Endothelial cell (in vitro differentiated cells): ENCODE data around the gene PDZD2. TPM values are rescaled to one million over a fixed set of nuclear protein-coding genes. Genes with fewer than 3 reads are reported as not detected.

Experiments
- DNase-seq: peaks from one replicate; pipeline ENCODE4 v3.0.0; 2021; ENCODE audit warnings: low spot score
- H3K27ac Mint-ChIP-seq: one replicate; pipeline ENCODE4 v1.8.0; 2021; ENCODE audit warnings: mixed read lengths, inconsistent platforms; ENCODE audit not compliant: unreplicated experiment
- H3K27me3 Mint-ChIP-seq: one replicate; pipeline ENCODE4 v1.8.0; 2021; ENCODE audit warnings: mild to moderate bottlenecking, moderate library complexity, mixed read lengths, inconsistent platforms; ENCODE audit not compliant: unreplicated experiment
- H3K36me3 Mint-ChIP-seq: one replicate; pipeline ENCODE4 v1.8.0; 2021; ENCODE audit warnings: mild to moderate bottlenecking, low read depth, mixed read lengths, inconsistent platforms; ENCODE audit not compliant: unreplicated experiment
- H3K4me1 Mint-ChIP-seq: one replicate; pipeline ENCODE4 v1.8.0; 2021; ENCODE audit warnings: mild to moderate bottlenecking, mixed read lengths, inconsistent platforms; ENCODE audit not compliant: unreplicated experiment
- H3K4me3 Mint-ChIP-seq: one replicate; pipeline ENCODE4 v1.8.0; 2021; ENCODE audit warnings: mild to moderate bottlenecking, mixed read lengths, inconsistent platforms; ENCODE audit not compliant: unreplicated experiment
- H3K9me3 Mint-ChIP-seq: one replicate; pipeline ENCODE4 v1.8.0; 2021; ENCODE audit warnings: mixed read lengths, inconsistent platforms; ENCODE audit not compliant: unreplicated experiment
- total RNA-seq: library from RNA; stranded (reverse); fragmentation: NEBNext Ultra II Directional; extraction: Animal tissue kit (Norgen Biotek cat#: 25700); gene quantifications from one replicate; pipeline ENCODE4 v1.2.1, GENCODE V29; 2021; ENCODE audit not compliant: unreplicated experiment
- TF ChIP-seq, protein P1 (sequence below): fragments of 200-600 bp; sonication (generic); IDR thresholded peaks from one replicate; pipeline ENCODE4 v1.5.0; 2021; ENCODE audit warnings: antibody characterized with exemption; ENCODE audit not compliant: unreplicated experiment

PDZD2 gene
- total RNA-seq, 1 donor from 2014 or later, result 71.1 TPM

DNA sequence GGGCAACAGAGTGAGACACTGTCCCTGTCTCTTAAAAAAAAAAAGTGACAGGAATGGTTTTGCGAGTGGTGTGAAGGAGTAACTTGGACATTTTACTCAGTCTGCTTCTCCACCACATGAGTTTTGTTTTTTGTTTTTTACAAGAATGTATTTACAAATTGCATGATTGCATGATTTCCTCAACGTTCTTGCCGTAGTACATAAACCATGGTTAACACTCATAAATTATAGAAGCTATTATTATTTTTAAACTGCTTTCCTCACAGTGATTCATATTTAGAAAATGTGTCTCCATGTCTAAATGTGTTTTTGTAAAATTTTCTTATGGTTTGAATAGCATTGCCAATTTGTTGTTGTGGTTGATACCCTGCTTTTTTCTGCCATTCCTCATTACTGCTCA, 315.2 kb downstream of the PDZD2 start:
- Mint-ChIP-seq H3K36me3 (peaks cover 11% of the 10 kb centered on the region), H3K27ac (no peak overlapping the region), H3K4me3 (no peak overlapping the region), H3K4me1 (no peaks in the 10 kb centered on the region), H3K27me3 (peaks cover 2% of the 10 kb centered on the region), H3K9me3 (no peaks in the 10 kb centered on the region)
- no peak for DNase-seq
- TF ChIP-seq, protein P1, sequence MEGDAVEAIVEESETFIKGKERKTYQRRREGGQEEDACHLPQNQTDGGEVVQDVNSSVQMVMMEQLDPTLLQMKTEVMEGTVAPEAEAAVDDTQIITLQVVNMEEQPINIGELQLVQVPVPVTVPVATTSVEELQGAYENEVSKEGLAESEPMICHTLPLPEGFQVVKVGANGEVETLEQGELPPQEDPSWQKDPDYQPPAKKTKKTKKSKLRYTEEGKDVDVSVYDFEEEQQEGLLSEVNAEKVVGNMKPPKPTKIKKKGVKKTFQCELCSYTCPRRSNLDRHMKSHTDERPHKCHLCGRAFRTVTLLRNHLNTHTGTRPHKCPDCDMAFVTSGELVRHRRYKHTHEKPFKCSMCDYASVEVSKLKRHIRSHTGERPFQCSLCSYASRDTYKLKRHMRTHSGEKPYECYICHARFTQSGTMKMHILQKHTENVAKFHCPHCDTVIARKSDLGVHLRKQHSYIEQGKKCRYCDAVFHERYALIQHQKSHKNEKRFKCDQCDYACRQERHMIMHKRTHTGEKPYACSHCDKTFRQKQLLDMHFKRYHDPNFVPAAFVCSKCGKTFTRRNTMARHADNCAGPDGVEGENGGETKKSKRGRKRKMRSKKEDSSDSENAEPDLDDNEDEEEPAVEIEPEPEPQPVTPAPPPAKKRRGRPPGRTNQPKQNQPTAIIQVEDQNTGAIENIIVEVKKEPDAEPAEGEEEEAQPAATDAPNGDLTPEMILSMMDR, result no peak

DNA sequence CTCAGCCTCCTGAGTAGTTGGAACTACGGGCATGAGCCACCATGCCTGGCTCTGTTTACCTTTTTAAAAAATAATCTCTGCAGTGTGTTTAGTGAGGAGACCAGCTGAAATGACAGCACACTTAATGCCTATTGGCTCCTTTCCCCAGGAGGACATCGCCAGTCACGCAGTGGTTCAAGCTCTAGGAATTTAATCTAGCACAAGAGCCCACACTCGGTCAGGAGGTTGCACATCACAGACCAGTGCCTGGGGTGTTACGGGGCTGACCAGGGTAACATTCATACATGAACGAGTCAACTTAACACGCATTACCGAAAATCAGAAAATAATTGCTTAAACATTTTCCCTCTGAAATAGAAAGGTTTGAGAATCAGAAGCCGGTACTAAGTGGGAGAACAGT, 318.2 kb downstream of the PDZD2 start:
- Mint-ChIP-seq H3K27ac (peak overlapping the region; percentile 43), H3K9me3 (no peaks in the 10 kb centered on the region), H3K4me1 (peaks cover 16% of the 10 kb centered on the region), H3K27me3 (peaks cover 13% of the 10 kb centered on the region), H3K36me3 (peaks cover 6% of the 10 kb centered on the region), H3K4me3 (no peak overlapping the region)
- TF ChIP-seq, protein P1, result no peak
- DNase-seq, result no peak

DNA sequence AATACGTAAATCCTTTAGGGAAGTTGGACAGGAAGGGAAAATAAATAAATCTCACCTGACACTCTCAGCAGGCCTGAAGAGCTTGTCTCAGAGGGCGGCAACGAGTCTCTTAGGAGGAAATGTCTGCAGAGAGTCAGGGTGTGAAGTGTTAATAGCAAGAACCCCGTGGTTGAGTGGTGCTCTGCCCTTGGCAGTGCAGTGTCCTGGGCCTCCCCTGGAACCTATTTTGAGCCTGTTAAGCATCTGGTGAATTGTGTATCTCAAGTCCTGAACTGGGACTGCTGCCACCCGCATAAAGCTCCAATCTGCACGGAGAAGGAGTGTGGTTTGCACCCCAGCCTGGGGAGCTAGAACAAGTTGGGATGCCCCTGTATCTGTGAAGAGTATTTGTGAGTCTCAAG, 323.4 kb downstream of the PDZD2 start:
- TF ChIP-seq, protein P1, result no peak
- Mint-ChIP-seq H3K9me3 (no peaks in the 10 kb centered on the region), H3K4me3 (no peak overlapping the region), H3K36me3 (peaks cover 37% of the 10 kb centered on the region), H3K4me1 (peaks cover 26% of the 10 kb centered on the region), H3K27me3 (peaks cover 13% of the 10 kb centered on the region), H3K27ac (no peak overlapping the region)
- no peak for DNase-seq

DNA sequence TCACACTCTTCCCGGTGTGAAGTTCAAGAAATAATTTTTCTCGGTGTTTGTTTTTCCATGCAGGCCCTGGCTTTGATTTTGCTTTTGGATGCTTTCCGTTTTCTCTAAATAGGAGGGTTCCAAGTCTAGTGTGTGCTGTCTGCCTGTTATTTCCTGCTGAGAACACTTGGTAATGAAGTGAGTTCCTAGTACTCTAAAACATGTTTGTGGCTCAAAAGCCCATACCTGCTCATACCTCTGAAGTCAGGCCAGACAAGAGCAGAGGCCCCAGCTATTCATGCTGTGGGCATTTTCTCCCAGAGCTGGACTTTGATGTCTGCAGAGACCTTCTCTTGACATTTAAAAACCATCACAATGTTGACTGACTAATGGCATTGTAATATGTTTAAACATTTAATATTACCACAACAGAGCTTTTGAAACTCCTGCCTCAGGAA, 324.0 kb downstream of the PDZD2 start:
- TF ChIP-seq, protein P1, result no peak
- DNase-seq, result no peak
- peaks cover 13% of the 10 kb centered on the region for H3K27me3 Mint-ChIP-seq
- peaks cover 38% of the 10 kb centered on the region for H3K36me3 Mint-ChIP-seq
- H3K9me3 Mint-ChIP-seq, result no peaks in the 10 kb centered on the region
- H3K4me3 Mint-ChIP-seq, result no peak overlapping the region
- H3K27ac Mint-ChIP-seq, result no peak overlapping the region
- peaks cover 26% of the 10 kb centered on the region for H3K4me1 Mint-ChIP-seq

GRCh38 chr5:31963358-31964006, 324.6 kb downstream of the PDZD2 start:
- Mint-ChIP-seq H3K27ac (no peak overlapping the region), H3K36me3 (peaks cover 38% of the 10 kb centered on the region)
- TF ChIP-seq, protein P1, result no peak

More at GRCh38 chr5:31963358-31964006, 324.6 kb downstream of the PDZD2 start:
- Mint-ChIP-seq H3K9me3 (no peaks in the 10 kb centered on the region), H3K27me3 (peaks cover 13% of the 10 kb centered on the region), H3K4me1 (peaks cover 26% of the 10 kb centered on the region), H3K4me3 (no peak overlapping the region)
- no peak for DNase-seq
